GM18873 (cell line): ENCODE measurements around the gene MGARP.
"Not testable (repeated sequence)": the region's sequence is repeated elsewhere in the genome, so short reads cannot be mapped to it uniquely, and the experiment has no call there.

Source experiments
- ATAC-seq: cut with Tn5 transposase; IDR thresholded peaks from one replicate; pipeline ENCODE4 v1.9.1; 2021; ENCODE audit warnings: mild to moderate bottlenecking, moderate library complexity, moderate number of reproducible peaks; ENCODE audit not compliant: unreplicated experiment, low FRiP score

Gene MGARP

GRCh38 chr4:139297001-139297410 is 17.0 kb upstream of the MGARP start:
- no peak for ATAC-seq

GRCh38 chr4:139295942-139296299 is 15.9 kb upstream of the MGARP start:
- no peak for ATAC-seq

GRCh38 chr4:139295206-139295941 is 15.3 kb upstream of the MGARP start:
- ATAC-seq, result peak; percentile 89

GRCh38 chr4:139286186-139286698 is 6.2 kb upstream of the MGARP start:
- no peak for ATAC-seq

- no peak for ATAC-seq
Measured at GRCh38 chr4:139282721-139283075, 2.7 kb upstream of the MGARP start.

- no peak for ATAC-seq
Measured at GRCh38 chr4:139282065-139282720, 2.2 kb upstream of the MGARP start.

- ATAC-seq, result no peak
Measured at GRCh38 chr4:139278912-139279759, 889 bp downstream of the MGARP start.

- no peak for ATAC-seq
Measured at GRCh38 chr4:139278485-139278884, 1.5 kb downstream of the MGARP start.

GRCh38 chr4:139275281-139275735 is 4.7 kb downstream of the MGARP start:
- ATAC-seq, result no peak

GRCh38 chr4:139274790-139275189 is 5.2 kb downstream of the MGARP start:
- ATAC-seq, result no peak

GRCh38 chr4:139273835-139274234 is 6.2 kb downstream of the MGARP start:
- ATAC-seq, result no peak

- ATAC-seq, result no peak
Measured at GRCh38 chr4:139267301-139267700, 12.7 kb downstream of the MGARP start.

- peak; percentile 97 for ATAC-seq
Measured at GRCh38 chr4:139266583-139267257, 13.3 kb downstream of the MGARP start.

GRCh38 chr4:139266208-139266582 is 13.8 kb downstream of the MGARP start:
- no peak for ATAC-seq

GRCh38 chr4:139265654-139266053 is 14.4 kb downstream of the MGARP start:
- no peak for ATAC-seq

- no peak for ATAC-seq
Measured at GRCh38 chr4:139256349-139256748, 23.7 kb downstream of the MGARP start.

GRCh38 chr4:139255581-139255980 is 24.4 kb downstream of the MGARP start:
- not testable (repeated sequence) for ATAC-seq

GRCh38 chr4:139253713-139254112 is 26.3 kb downstream of the MGARP start:
- ATAC-seq, result no peak

GRCh38 chr4:139253046-139253445 is 27.0 kb downstream of the MGARP start:
- no peak for ATAC-seq

- ATAC-seq, result no peak
Measured at GRCh38 chr4:139247700-139248238, 32.3 kb downstream of the MGARP start.
